D721Med (cell line): Measurements from ENCODE around the gene WRAP73.

Experiments used
- DNase-seq: peaks from one replicate; pipeline ENCODE4 v3.0.0; 2011; ENCODE audit warnings: low spot score; ENCODE audit not compliant: insufficient read length
- FAIRE-seq: peaks from 2 replicates; lab custom pipeline; 2011; peaks lifted over from hg19 to GRCh38; lab: Jason Lieb, UNC
- TF ChIP-seq, protein P1 (sequence below): IDR thresholded peaks from 2 replicates; pipeline ENCODE4 v1.5.1; 2012; ENCODE audit warnings: mild to moderate bottlenecking, control low read depth; ENCODE audit not compliant: insufficient read depth; ENCODE audit errors: missing control alignments

WRAP73 gene

DNA sequence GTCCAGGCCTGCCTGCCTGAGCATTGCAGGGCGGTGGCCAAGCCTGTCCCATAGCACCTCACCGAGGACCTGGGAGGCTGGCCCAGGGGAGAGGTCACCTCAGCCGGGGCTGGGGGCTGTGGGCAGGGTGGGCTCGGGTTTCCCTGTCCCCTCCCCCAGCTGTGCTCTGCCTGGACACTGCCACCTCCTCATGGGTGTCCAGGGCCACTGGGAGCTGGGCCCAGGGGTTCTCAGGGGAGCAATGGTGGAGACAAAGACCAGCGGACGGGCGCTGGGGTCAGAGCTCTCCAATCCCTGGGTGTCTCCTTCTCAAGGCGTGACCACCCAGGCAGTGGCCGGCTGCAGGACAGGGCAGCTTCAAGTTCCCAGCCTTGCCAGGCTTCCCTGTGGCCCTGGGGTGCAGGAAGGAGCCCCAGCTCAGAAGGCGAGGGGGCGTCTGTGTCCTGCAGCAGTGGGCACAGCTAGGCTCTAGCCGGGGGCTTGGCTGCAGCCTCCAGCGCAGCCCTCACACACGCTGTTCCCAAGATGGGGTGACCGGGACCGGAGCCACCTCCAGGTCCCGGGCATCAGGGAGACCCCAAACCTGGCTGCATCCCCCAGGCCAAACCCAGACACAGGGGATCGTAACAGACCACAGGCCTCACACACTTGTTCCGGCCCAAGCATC, 31.5 kb upstream of the WRAP73 start:
- TF ChIP-seq, protein P1, sequence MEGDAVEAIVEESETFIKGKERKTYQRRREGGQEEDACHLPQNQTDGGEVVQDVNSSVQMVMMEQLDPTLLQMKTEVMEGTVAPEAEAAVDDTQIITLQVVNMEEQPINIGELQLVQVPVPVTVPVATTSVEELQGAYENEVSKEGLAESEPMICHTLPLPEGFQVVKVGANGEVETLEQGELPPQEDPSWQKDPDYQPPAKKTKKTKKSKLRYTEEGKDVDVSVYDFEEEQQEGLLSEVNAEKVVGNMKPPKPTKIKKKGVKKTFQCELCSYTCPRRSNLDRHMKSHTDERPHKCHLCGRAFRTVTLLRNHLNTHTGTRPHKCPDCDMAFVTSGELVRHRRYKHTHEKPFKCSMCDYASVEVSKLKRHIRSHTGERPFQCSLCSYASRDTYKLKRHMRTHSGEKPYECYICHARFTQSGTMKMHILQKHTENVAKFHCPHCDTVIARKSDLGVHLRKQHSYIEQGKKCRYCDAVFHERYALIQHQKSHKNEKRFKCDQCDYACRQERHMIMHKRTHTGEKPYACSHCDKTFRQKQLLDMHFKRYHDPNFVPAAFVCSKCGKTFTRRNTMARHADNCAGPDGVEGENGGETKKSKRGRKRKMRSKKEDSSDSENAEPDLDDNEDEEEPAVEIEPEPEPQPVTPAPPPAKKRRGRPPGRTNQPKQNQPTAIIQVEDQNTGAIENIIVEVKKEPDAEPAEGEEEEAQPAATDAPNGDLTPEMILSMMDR, result no peak
- no peak for DNase-seq
- no peak for FAIRE-seq

DNA sequence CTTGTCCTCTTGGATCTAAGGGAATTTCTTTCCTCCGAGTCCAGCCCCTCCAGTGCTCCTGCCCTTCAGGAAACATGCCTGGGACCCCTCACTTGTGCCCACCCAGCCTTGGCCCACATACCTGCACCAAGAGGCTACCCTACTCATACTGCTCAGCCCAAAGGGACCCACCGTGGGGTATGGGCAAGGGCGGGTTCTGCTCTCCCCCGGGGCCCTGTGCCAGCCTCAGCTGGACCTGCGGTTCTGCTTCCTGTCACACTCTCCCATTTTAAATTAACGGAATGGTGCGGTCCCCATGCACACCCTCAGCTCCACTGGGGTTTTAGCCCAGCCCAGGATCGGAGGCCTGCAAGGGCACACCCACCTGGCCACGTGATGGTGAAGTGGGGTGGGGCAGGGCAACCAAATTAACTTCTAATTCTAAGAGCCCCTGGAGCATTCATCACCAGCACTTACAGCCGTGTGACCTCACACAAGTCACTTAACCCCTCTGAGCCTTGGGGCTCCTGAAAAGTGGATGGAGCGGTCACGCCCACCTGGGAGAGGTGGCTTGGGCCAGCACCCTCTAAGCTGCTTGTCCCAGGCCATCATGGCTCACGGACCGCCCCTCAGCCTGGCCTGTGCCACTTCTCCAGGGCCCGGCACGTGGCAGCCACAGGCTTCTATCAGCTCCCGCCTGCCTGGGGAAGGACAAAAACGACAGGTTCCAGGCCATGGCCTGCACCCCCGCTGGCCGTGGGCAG, 30.8 kb upstream of the WRAP73 start:
- TF ChIP-seq, protein P1, result no peak
- DNase-seq (no peak), FAIRE-seq (no peak)

DNA sequence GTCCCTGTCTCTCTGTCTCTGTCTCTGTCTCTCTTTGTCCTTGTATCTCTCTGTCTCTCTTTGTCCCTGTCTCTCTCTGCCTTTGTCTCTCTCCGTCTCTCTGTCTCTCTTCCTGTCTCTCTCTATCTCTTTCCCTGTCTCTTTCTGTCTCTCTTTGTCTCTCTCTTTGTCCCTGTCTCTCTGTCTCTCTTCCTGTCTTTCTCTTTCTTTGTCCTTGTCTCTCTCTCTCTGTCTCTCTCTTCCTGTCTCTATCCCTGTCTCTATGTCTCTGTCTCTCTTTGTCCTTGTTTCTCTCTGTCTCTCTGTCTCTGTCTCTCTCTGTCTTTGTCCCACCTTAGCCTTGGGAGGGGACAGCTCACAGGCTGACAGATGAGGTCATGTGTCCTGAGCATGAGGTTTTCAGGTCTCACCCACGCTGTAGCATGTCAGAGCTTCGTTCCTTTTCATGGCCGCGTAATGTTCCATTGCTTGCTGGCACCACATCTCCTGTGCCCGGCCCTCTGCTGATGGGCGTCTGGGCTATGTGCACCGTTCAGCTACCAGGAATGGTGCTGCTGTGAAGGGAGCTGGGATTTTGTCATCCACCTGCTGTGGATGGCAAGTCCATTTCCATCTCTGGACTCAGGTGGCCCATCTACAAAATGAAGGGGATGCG, 30.0 kb upstream of the WRAP73 start:
- TF ChIP-seq, protein P1, result no peak
- DNase-seq (no peak), FAIRE-seq (no peak)

DNA sequence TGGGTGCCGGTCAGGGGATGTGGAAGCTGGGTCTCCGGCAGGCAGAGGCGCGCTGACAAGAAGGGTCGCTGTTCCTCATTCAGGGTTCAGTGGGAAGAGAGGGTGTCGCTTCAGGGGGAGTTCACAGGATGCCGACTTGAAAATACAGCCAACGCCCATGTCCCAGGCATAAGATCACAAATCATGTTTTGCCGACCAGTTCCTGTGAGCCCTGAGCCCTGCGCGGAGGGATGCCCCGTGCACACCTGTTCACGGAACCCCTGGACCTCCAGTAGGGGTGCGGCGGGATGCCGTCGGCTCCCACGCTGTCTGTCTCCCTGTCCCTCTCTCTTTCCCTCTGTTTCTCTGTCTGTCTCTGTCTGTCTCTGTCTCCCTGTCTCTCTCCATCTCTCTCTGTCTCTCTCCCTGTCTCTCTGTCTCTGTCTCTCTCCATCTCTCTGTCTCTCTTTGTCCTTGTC, 29.2 kb upstream of the WRAP73 start:
- no peak for FAIRE-seq
- TF ChIP-seq, protein P1, result no peak
- DNase-seq, result no peak

DNA sequence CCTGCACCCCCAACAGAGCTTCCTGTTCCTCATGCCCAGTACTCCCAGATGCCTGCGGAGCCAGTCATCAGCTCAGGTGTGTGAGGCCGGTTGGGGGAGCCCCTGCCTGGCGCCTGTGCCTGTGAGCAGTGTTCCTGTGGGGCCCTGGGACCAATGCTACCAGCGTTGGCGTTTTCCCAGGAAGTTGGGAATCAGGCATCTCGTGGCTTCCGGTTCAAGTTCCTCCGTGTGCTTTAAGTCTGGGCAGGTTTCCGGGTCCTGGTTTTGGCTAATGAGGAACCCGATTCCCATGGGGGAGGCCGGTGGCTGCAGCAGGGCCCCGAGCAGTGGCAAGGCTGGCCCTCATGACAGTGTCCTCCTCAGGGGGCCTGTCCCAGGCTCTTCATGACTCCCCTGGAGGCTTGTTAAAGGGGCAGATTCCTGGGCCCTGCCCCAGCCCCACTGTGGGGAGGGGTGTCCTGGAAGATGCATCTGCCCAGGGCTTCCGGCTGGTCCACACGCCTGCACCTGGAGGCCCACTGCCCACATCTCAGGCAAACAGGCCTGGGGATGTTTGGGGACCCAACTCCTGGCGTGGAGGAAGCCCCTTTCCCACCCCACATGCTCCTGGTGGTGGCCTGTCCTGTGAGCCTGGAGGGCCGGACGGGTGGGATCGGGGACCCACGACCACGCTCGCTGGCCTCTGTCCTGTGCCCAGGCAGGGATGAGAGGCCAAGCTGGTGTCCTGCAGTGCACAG, 28.6 kb upstream of the WRAP73 start:
- FAIRE-seq (no peak), DNase-seq (no peak)
- TF ChIP-seq, protein P1, result no peak

DNA sequence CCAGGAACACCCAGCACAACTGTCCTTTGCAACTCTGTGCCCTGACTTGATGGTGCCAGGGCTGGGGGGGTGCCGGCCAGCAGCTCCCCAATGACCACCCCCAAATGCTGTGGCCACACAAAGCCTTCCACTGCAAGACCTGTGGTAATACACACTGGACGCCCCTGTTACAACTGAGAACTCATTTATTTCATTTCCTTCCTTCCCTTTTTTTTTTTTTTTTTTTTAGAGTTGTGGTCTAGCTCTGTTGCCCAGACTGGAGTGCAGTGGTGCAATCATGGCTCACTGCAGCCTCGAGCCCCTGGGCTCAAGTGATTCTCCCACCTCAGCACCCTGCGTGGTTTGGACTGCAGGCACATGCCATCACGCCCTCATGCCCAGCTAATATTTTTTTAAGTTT, 27.6 kb upstream of the WRAP73 start:
- DNase-seq, result no peak
- TF ChIP-seq, protein P1, result no peak
- FAIRE-seq, result no peak
